ENCODE results near the gene MTRR. TPM values are rescaled to one million over a fixed set of nuclear protein-coding genes. Genes with fewer than 3 reads are reported as not detected.

MTRR gene
- total RNA-seq, 1 experiment from 2014 or later: 31.2 TPM

DNA sequence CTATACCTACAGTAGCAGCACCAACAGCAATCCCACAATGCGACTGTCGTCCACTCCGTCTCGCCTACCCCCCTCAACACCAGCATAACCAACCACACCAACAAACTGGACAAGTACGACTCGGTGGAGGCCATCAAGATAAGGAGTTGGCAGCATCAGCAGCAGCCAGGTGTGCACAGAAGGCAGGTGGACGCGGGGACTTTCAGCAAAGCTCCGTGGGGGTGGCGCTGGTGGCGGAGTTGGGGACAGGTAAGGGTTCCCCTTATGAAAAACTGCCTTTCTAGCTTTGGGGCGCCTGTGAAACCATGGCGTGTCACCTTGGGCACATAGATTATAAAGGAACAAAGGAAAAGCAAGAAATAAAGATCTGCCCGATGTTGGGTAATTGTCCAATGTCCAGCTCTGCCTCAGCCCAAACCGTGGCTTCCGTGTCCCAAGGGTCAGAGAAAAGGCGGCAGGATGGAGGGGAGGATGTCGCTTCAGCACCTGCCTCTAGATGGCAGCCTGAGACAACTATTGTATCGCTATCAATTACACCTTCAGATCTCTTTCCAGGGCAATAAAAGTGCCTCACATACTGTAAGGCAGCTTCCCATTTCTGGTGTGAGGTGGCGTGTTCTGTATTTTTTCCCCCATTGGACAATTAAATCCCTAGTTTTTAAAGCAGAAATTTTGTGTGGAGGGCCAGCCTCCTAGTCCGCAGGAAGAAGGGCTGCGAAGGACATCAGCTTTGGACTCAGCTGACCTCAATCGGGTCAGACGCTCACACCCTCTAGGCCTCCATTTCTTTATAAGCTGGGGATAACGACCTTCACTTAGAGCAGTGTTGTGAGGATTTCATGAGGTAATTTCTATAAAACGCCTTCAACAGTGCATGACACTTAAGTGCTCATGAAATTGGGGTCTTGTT lies 58.8 kb downstream of the MTRR start:
- Histone ChIP-seq H3K4me3 (ENCODE audit: insufficient read depth, low read depth, low read length) (no peak overlapping the region), H3K36me3 (replicated peaks; ENCODE audit: control insufficient read depth, insufficient read depth, low read length) (no peaks in the 10 kb centered on the region)
- peak; percentile 72 for DNase-seq

DNA sequence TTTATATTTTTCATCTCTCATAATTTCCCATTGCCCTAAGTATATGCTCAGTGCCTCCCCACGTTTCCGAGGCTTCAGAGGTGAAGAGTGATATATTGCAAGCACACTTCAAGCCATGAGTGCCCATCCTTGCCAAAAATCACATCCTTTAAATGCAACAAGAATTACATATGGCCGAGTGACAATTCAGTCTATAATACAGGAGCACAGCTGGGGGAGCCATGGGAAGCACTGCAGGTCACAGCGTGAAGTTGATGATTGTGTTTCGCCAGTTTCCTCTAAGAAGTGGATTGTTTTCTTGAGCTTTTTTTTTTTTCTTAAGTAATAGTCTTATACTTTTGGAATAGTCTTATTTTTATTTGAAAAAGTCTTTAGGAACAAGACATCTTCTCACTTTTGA lies 61.1 kb downstream of the MTRR start:
- no peak overlapping the region for H3K4me3 ChIP-seq (ENCODE audit: insufficient read depth, low read depth, low read length)
- DNase-seq: no peak
- H3K27me3 ChIP-seq (ENCODE audit: control insufficient read depth, insufficient read depth, low read length): no peaks in the 10 kb centered on the region
- H3K36me3 ChIP-seq (replicated peaks; ENCODE audit: control insufficient read depth, insufficient read depth, low read length): no peaks in the 10 kb centered on the region

More for the DNA sequence above, 58.8 kb downstream of the MTRR start:
- H3K27me3 ChIP-seq (ENCODE audit: control insufficient read depth, insufficient read depth, low read length): no peaks in the 10 kb centered on the region

DNA sequence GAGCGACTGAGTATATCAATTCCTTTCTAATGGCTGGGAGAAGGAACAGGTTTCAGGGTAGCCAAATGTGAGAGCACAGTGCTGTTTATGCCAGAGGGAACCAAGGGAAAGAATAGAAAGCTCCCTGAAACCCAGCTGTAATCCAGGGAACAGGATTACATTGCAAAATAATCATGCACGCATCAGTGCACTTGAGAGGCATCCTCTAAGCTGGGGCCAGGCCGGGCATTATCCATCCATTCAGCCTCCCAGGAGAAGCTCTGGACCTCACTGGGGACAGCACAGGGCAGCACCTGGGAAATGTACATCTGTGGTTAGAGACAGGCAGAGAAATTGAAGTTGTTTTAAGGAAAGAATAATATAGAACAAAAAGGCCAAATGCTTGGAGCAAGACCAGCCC lies 72.7 kb downstream of the MTRR start:
- no peaks in the 10 kb centered on the region for H3K36me3 ChIP-seq (replicated peaks; ENCODE audit: control insufficient read depth, insufficient read depth, low read length)
- no peak for DNase-seq
- H3K4me3 ChIP-seq (ENCODE audit: insufficient read depth, low read depth, low read length): no peak overlapping the region
- no peaks in the 10 kb centered on the region for H3K27me3 ChIP-seq (ENCODE audit: control insufficient read depth, insufficient read depth, low read length)

DNA sequence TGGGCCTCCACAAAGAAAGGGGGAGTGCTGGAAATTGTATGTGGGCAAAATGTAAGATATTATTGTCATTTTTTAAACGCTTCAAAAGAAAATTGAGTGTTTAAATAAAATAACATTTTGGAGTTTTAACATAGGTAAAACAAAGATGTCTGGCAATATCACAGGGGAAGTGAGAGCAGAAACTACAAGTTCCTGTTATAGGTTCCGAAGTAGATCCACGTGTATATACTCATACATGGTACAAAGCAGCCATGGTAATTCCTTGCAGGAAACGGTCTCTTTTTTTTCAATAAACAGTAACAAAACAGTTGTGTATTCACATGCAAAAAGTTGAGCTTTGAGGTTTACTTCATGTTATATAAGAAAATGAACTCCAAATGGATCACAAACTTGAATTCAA lies 78.4 kb downstream of the MTRR start:
- no peak for DNase-seq
- no peaks in the 10 kb centered on the region for H3K36me3 ChIP-seq (replicated peaks; ENCODE audit: control insufficient read depth, insufficient read depth, low read length)

More for the DNA sequence above, 78.4 kb downstream of the MTRR start:
- no peak overlapping the region for H3K4me3 ChIP-seq (ENCODE audit: insufficient read depth, low read depth, low read length)
- no peaks in the 10 kb centered on the region for H3K27me3 ChIP-seq (ENCODE audit: control insufficient read depth, insufficient read depth, low read length)

Other genes starting within 250 kb of the MTRR start
- gene CFAP90, start 18.0 kb upstream of the MTRR start, total RNA-seq (2014; rRNA removed; shearing (Covaris generic)): 0.33 TPM in 1 of 2 replicates, not detected in the other
- 15.4 and 16.4 TPM in 2 replicates for gene FASTKD3, start 117 bp upstream of the MTRR start, total RNA-seq (2014; rRNA removed; shearing (Covaris generic))

All from H7 (cell line).